Fibroblast of mammary gland (primary cell): ENCODE measurements around the gene SVOP.
"Not testable (repeated sequence)": the region's sequence is repeated elsewhere in the genome, so short reads cannot be mapped to it uniquely, and the experiment has no call there.

Source experiments
- DNase-seq: peaks from one replicate; pipeline ENCODE4 v3.0.0-alpha.2; 2010; ENCODE audit warnings: low read depth
- H3K4me3 ChIP-seq: 2 replicates; pipeline ENCODE4 v1.5.1; 2011; ENCODE audit warnings: low read depth, mild to moderate bottlenecking, low read length, moderate library complexity; ENCODE audit not compliant: control insufficient read depth
- CTCF ChIP-seq: conservative IDR thresholded peaks from 2 replicates; pipeline ENCODE4 v1.5.1; 2011; ENCODE audit warnings: low read depth, low read length, inconsistent platforms; ENCODE audit not compliant: control insufficient read depth, insufficient read depth

Gene SVOP

GRCh38 chr12:109047081-109047805, 26.4 kb upstream of the SVOP start:
- DNase-seq: peak; percentile 51
- no peak for TF ChIP-seq CTCF
- H3K4me3 ChIP-seq: no peak overlapping the region

DNA sequence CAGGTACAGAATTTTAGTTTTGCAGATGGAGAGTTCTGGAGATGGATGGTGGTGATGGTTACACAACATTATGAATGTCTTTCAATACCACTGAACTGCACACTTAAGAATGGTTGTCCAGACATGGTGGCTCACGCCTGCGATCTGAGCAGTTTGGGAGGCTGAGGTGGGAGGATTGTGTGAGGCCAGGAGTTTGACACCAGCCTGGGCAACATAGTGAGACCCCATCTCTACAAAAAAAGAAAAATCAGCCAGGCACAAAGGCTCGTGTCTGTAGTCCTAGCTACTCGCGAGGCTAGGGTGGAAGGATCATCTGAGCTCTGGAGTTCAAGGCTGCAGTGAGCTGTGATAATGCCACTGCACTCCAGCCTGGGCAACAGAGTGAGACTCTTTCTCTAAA, 23.4 kb upstream of the SVOP start:
- DNase-seq: no peak
- no peak overlapping the region for H3K4me3 ChIP-seq
- TF ChIP-seq CTCF: no peak

DNA sequence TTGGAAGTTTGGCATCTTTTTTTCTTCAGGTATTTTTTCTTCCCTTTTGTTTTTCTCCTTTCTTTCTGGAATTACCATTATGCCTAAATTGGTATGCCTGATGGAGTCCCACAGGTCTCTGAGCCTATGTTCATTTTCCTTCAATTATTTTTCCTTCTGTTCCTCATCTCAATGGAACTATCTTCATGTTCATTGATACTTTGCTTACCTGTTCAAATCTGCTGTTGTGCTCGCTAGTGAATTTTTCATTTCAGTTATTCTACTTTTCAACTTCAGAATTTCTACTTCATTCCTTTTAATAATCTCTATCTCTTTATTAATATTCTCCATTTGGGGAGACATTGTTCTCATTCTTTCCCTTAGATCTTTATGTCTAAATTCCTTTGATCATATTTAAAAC, 16.1 kb upstream of the SVOP start:
- DNase-seq: no peak
- H3K4me3 ChIP-seq: no peak overlapping the region
- no peak for TF ChIP-seq CTCF

DNA sequence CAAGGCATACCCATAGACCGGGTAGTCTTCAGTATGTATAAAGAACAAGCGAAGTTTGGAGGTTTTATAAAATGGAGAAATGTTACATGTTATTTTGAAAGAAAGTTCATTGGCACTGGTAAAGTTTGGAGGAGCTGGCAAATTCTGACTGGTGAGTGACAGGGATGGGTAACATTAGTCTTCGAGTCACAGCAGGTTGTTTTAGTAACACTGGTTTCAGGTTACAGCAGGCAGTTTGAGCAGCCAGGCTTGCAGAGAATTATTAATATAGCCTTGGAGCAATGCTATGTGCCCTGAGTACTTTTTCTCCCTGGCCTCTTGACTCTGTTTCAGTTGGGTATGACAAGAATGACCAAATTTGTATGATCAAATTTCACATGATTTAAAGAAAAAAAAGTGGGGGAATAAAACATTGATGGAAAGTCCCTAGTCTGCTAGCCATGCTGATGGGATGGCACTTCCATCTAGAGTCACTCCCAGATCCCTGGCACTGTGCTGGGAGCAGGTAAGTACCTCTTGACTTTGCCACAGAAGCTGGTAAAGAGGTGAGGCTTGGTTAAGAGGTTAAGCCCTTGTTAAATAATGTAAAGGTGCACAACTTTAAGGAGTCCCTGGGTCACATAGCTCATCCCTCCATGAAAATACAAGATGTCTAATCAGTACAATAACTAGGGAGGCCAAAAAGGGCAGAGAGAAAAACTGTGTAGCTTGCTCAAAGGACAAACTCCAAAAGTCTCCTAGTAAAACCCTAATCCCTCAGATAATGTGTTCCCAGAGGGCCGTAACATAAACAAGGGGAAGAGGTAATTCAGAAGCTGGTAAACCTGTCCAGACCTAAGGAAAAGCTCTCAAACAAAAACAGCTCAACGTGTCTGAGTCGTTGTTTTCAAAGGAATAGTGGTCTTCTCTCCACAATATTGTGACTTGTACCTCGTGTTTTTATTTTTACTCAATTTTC, 12.7 kb upstream of the SVOP start:
- TF ChIP-seq CTCF: no peak
- no peak for DNase-seq
- H3K4me3 ChIP-seq: no peak overlapping the region

- DNase-seq: no peak
- no peak for TF ChIP-seq CTCF
- H3K4me3 ChIP-seq: no peak overlapping the region
Measured at GRCh38 chr12:109029411-109029810, 8.5 kb upstream of the SVOP start.

GRCh38 chr12:109028624-109029023, 7.8 kb upstream of the SVOP start:
- DNase-seq, H3K4me3 ChIP-seq: not testable (repeated sequence)

GRCh38 chr12:109027767-109028166, 6.9 kb upstream of the SVOP start:
- DNase-seq: peak; percentile 11
- no peak overlapping the region for H3K4me3 ChIP-seq
- TF ChIP-seq CTCF: no peak
